ENCODE data around the gene ZNF138.
"Not testable (repeated sequence)": the region's sequence is repeated elsewhere in the genome, so short reads cannot be mapped to it uniquely, and the experiment has no call there.

The ZNF138 gene

DNA sequence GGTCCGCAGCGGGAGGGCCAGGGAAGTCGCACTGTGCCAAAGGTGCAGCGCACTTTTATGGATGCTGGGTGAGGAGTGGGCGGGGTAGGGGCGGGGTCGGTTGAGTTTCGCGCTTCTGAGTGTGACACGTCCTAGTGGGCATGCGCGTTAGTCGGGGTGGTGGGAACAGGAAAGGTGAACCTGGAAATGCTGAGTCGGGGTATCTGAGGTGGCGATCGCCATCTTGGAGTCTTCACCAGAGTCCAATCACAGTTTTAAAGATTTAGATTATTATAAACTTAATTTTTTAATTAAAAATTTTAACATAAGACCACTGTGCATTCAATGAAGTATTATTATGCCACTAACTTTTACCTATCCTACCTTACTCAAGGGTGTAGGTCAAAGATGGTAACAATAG, 45.7 kb downstream of the ZNF138 start:
- no peak for DNase-seq

DNA sequence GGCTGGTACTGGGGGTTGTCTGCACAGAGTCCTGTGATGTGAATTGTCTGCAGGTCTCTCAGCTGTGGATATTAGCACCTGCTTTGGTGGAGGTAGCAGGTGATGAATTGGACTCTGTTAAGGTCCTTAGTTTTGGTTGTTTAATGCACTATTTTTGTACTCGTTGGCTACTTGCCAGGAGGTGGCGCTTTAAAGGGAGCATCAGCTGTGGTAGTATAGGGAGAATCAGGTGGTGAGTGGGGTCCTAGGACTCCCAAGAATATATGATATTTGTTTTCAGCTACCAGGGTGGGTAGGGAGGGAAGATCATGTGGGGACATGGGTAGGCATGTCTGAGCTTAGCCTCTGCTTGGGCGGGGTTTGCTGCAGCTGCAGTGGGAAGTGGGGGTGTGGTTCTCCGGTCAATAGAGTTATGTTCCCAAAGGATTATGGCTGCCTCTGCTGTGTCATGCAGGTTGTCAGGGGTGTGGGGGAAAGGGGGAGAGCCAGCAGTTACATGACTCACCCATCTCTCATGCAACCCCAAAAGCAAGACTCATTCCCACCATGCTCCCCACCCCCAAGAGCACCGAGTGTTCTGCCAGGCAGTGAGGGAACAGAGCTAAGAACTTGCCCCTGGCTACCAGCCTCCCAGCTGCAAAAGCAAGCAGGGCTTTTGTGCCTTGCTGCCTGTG, 55.2 kb downstream of the ZNF138 start:
- no peak for DNase-seq

DNA sequence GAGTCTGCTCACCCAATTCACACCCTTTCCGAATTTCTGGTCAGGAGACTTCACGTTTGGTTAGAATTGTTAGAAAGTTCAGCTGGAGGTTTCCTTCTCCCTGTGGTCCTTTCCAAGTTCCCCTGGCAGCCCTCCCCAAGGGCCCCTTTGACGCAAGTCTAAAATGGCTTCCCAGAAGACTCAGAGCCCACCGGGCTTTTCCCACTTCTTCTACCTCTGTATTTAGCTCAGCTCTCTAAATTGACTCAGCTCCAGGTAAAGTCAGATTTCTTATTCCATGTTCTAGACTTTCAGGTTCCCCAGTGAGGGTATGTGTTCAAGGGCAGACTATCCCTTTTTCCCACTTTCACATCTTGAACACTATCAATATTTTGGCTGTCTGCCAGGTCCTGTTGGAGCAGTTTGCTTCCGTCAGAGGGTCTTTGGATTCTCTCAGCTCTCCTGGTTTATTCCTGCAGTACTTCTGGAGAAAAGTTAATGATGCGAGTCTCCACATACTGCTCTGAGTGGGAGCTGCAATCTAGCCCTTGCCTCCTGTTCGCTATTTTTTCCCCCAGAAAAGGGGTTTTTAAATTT, 55.8 kb downstream of the ZNF138 start:
- DNase-seq, result no peak

DNA sequence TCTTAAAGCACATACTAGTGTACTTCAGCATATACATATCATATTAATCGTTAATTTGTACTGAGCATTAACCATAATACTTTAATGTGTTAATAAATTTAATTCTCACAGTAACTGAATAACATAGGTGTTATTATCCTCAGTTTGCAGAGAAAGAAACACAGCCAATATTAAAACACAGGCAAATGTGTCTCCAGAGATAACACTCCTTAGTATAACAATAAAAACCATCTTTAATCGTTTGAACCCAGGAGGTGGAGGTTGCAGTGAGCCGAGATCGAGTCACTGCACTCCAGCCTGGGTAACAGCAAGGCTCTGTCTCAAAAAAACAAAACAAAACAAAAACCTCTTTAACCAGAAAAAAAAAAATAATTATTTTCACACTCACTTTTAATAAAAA, 59.5 kb downstream of the ZNF138 start:
- no peak for DNase-seq

DNA sequence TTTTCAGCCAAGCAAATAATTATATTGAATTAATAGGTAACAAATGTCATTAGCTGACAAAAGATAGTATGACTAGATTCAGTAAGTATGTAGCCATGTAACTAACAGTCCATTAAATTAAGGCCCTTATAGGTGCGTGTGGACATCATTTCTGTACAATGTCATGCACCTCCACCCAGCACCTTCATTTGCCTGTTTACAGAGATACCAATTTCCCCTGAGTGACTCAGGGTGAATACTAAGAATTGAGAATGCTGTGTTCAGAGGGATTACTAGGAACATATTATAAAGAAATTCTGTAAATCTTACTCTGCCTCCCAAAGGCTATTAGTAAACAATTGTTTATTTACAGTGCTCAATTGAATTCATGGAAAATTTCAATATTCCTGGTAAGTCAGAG, 60.7 kb downstream of the ZNF138 start:
- no peak for DNase-seq

DNA sequence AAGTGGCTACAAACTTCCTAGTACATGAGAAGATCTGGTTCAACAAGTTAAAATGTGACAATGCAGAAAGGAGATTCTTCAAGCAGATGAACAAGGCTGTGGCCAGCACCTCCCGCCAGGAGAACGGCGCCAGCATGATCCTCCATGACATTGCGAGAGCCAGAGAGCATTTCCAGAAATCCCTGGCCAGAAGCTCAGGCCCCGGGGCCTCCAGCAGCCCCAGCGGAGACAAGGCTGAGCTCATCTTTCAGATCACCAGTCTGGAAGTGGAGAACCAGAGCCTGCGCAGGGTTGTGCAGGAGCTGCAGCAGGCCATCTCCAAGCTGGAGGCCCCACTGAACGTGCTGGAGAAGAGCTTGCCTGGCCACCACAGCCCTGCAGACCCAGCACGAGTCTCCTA, 68.8 kb downstream of the ZNF138 start:
- no peak for DNase-seq

DNA sequence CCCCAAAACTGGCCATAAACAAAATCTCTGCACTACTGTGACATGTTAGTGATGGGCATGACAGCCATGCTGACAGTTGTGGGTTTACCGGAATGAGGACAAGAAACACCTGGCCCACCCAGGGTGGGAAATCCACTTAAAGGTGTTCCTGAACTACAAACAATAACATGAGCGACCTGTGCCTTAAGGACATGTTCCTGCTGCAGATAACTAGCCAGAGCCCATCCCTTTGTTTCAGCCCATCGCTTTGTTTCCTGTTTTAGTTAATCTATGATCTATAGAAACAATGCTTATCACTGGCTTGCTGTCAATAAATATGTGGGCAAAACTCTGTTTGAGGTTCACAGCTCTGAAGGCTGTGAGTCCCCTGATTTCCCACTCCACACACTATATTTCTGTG, 69.3 kb downstream of the ZNF138 start:
- DNase-seq, result not testable (repeated sequence)

DNA sequence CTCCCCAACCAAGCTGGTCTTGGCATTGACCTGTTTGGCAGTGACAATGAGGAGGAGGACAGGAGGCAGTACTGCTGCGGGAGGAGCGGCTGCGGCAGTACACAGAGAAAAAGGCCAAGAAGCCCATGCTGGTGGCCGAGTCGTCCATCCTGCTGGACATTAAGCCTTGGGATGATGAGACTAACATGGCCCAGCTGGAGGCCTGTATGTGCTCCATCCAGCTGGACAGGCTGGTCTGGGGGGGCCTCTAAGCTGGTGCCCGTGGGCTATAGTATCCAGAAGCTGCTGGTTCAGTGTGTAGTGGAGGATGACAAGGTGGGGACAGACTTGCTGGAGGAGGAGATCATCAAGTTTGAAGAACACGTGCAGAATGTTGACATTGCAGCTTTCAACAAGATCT, 69.7 kb downstream of the ZNF138 start:
- no peak for DNase-seq

DNA sequence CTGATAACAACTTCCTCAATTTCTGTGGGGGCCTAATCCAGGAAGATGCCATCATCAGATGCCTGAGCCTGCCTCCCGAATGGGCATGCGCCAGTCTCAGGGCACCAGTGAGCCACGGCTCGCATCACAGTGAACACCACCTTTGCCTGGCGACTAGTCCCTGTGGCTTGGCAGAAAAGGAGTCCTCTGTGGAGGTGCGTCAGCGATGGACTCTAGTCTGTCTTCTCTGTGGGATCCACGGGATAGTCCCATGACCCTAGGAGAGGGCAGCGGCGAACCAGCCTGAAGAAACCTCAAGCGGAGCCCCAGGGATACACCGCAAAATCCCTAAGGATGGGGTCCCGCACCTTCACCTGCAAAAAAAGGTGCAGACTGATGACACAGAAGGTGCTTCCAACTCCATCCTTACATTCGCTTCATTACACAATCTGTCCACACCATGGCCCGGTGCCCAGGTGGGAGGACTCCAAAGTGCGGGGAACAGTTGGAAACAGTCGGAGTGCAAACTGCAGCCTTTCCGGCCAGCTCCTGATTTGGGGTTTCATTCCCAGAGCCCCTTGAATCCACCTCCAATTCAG, 73.7 kb downstream of the ZNF138 start:
- no peak for DNase-seq

DNA sequence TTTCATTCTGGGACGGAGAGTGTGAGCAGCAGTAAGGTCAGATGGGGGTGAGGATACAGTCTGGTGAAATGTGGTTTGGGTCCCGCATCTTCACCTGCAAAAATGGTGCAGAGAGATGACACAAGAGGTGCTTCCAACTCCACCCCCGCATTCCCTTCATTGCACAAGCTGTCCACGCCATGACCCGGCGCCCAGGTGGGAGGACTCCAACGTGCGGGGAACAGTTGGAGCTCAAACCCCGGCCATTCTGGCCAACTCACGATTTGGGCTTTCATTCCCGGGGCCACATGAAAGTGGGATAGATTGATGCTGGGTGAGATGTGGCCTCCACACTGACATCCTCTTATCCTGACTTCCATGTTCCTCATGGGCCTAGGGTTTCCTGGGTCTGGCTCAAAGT, 74.3 kb downstream of the ZNF138 start:
- DNase-seq, result no peak

DNA sequence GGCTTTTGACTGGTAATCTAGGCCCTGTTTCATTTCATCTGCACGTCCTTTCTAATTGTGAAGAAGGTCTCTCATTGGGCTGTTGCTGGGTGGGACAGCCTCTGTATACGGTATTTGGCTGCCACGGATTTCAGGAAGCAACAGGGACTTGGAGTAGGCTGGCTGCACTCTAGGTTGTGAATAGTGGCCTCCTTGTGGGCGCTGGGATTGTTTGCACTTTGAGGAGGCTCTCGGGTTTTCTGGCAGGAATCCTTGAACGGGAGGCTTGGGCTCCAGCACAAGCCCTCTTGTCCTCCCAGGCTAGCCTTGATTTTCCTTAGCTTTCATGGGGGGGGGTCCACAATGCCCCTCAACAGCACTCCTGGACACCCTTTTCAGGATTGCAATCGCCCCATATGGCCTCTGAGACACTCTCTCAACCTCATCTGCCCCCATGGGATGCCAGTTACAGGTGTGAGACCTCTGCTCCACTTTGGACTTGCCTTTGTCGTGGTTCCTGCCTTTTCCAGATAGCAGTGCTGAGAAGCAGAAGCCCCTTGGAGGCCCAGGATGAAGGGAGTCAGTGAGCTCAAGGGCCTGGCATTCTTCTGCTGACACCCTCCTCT, 75.0 kb downstream of the ZNF138 start:
- no peak for DNase-seq

DNA sequence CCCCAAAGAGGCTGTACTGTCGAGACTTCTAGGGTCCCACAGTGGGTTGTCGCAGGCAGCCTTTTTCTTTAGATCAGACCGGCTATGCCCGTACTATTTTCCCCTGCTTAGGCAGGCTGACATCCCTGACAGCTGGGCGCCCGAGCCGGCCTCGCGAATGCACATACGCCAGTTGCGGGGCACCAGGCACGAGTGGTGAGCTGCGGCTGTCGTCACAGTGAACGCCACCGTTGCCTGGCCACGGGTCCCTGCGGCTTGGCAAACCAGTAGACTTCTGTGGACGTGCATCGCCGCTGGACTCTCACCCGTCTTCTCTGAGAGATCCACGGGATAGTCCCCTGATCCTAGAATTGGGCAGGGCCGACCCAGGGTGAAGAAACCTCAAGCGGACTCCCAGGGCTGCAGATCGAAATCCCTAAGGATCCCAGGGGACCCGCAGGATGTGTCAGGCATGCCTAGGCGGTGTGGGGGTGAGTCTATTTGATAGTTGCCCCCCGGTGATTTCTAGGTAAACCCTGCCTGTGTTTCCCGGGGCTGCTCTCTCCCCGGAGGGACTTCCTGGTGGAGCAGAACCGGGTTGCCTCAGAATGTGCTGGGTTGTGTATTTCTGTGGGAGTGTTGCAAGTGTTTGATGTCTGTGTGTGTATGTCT, 75.8 kb downstream of the ZNF138 start:
- DNase-seq, result no peak

DNA sequence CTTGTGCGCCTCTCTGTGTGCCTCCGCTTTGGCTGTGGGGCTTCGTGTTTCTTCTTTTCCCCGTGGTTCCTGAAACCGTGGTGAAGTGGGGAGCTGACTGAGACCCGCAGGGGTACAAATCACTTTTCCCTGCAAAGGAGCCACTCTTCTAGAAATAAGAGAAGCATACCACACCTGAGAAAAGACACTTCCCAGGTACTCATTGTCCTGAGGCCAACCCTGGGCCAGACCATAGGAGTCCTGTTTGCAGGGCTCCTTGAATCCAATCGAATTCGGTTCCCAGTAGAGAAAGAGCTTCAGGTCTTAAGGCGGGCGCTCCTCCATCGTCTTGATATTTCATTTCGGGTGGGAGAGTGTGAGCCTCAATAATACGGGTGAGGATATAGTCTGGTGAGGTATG, 76.4 kb downstream of the ZNF138 start:
- DNase-seq, result no peak

DNA sequence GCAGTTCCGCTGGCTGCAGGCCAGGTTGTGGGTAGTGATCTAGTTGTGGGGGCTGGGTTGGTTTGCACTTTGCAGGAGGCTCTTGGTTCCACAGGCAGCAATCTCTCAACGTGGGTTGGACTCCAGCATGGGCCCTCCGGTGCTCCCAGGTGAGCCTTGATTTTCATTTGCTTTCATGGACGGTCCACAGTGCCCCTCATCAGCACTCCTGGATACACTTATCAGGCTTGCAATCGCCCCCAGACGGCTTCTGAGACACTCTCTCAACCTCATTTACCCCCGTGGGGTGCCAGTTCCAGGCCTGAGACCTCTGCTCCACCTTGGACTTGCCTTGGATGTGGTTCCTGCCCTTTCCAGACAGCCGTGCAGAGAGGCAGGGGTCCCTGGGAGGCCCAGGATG, 77.5 kb downstream of the ZNF138 start:
- no peak for DNase-seq

DNA sequence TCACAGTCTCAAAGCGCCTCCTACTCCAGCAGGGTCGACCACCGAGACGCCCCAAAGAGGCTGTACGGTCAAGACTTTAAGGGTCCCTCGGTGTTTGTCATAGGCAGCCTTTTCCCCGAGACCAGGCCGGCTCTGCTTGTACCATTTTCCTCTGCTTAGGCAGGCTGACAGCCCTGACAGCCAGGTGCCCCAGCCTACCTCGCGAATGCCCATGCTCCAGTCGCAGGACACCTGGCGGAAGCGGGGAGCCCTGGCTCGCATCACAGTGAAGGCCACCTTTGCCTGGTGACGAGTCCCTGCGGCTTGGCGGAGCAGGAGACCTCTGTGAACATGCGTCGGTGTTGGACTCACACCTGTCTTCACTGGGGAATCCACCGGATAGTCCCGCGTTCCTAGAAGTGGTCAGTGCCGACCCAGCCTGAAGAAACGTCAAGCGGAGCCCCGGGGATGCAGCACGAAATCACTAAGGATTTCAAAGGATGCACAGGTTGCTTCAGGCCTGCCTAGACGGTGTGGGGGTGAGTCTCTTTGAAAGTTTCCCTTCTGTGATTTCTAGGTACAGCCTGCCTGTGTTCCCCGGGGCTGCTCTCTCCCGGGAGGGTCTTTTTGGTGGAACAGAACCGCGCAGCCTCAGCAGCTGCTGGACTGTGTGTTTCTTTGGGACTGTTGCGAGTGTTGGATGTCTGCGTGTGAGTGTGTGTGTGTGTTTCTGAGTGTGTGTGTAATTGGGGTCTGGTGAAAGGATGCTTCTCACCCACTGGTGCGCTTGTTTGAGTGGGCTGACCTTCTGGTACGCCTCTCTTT, 78.3 kb downstream of the ZNF138 start:
- DNase-seq, result no peak

DNA sequence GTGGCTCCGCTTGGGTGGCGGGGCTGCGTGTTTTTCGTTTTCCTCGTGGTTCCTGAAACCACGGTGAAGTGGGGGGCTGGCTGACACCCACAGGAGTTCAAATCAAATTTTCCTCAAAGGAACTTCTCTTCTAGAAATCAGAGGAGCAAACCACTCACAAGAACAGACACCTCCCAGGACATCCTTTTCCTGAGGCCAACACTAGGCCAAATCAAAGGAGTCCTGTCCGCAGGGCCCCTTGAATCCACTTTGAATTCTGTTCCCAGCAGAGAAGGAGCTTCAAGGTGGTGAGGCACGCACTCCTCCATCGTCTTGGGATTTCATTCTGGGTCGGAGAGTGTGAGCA, 78.9 kb downstream of the ZNF138 start:
- DNase-seq, result no peak

DNA sequence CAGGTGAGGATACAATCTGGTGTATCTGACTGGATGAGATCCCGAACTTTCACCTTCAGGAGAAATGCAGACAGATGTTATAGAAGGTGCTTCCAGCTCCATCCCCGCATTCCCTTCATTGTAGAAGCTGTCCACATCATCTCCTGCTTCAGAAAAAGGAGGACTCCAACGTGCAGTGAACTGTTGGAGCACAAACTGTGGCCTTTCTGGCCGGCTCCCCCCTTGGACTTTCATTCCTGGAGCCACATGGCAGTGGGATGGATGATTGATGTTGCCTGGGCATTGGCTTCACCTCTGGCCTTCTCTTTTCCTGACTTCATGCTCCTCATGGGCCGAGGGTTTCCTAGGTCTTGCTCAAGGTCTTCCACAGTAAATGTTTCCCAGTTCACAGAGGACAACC, 79.3 kb downstream of the ZNF138 start:
- no peak for DNase-seq

DNA sequence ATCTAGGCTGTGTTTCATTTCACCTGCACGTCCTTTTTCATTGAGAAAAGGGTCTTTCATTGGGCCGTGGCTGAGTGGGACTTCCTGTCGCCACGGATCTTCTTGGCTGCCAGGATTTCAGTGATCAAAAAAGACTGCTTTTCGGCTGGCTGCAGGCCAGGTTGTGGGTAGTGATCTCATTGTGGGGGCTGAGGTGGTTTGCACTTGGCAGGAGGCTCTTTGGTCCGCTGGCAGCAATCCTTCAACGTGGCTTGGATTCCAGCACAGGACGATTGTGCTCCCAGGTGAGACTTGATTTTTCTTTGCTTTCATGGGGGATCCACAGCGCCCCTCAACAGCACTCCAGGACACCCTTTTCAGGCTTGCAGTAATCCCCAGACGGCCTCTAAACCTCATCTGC, 79.9 kb downstream of the ZNF138 start:
- DNase-seq, result no peak

DNA sequence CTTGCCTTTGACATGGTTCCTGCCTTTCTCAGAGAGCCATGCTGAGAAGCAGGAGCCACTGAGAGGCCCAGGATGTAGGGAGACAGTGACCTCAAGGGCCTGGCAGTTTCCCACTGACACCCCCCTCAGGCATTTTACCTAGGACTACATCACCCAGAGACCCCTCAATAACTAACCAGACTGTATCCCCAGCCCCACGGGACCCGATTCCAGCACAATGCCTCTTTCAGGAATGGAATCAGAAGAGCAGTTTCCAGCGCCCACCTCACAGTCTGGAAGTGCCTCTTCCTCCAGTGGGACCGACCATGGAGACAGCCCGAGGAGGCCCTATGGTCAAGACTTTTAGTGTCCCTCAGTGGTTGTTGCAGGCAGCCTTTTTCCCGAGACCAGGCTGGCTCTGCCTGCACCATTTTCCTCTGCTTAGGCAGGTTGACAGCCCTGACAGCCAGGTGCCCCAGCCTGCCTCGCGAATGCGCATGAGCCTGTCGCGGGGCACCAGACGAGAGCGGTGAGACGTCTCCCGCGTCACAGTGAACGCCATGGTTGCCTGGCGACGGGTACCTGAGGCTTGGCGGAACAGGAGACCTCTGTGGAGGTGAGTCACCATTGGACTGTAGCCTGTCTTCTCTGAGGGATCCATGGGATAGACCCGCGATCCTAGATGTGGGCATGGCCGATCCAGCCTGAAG, 80.5 kb downstream of the ZNF138 start:
- no peak for DNase-seq

DNA sequence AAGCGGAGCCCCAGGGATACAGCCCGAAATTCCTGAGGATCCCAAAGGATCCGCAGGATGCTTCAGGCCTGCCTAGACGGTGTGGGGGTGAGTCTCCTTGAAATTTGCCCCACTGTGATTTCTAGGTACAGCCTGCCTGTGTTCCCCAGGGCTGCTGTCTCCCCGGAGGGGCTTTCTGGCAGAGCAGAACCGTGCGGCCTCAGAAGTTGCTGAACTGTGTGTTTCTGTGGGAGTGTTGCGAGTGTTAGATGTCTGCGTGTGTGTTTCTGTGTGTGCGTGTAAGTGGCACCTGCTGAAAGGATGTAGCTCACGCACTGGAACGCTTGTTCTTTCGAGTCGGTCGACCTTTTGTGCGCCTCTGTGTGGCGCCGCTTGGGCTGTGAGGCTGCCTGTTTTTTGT, 81.0 kb downstream of the ZNF138 start:
- no peak for DNase-seq

DNA sequence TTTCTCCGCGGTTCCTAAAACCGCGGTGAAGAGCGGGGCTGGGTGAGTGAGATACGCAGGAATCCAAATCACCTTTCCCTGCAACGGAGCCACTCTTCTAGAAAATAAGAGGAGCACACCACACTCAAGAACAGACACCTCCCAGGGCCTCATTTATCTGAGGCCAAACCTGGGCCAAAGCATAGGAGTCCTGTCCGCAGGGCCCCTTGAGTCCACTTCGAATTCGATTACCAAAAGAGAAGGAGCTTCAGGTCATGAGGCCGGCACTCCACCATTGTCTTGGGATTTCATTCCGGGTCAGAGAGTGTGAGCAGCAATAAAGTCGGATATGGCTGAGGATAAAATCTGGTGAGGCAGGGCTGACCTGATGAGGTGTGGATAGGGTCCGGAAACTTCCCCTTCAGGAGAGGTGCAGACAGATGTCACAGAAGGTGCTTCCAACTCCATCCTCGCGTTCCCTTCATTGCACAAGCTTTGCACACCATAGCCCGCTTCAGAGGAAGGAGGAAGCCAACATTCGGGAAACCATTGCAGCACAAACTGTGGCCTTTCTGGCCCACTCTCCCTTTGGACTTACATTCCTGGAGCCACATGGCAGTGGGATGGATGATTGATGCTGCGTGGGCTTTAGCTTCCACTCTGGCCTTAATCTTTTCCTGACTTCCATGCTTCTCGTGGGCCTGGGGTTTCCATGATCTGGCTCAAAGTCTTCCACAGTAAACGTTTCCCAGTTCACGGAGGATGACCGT, 81.6 kb downstream of the ZNF138 start:
- DNase-seq, result no peak
